GM12864 (cell line): ENCODE data around the gene GPR160.
A peak's percentile ranks its signal among the peaks of the same experiment; 100 is the strongest.
"Not testable (repeated sequence)": the region's sequence is repeated elsewhere in the genome, so short reads cannot be mapped to it uniquely, and the experiment has no call there.

Experiments used
- DNase-seq: peaks from one replicate; pipeline ENCODE4 v3.0.0-alpha.2; 2011; ENCODE audit warnings: low read depth
- H3K4me3 ChIP-seq: 2 replicates; pipeline ENCODE4 v1.5.1; 2011; ENCODE audit warnings: mild to moderate bottlenecking, low read depth, low read length, control low read depth
- CTCF ChIP-seq: IDR thresholded peaks from 2 replicates; pipeline ENCODE4 v1.5.1; 2011; ENCODE audit warnings: low read depth, mild to moderate bottlenecking, moderate library complexity, low read length, control low read depth, inconsistent platforms; ENCODE audit errors: missing control alignments

Gene GPR160

GRCh38 chr3:170012683-170013400, 25.0 kb upstream of the GPR160 start:
- TF ChIP-seq CTCF = no peak
- no peak overlapping the region for H3K4me3 ChIP-seq
- no peak for DNase-seq

GRCh38 chr3:170016057-170016456, 21.7 kb upstream of the GPR160 start:
- TF ChIP-seq CTCF = no peak
- DNase-seq = no peak
- no peak overlapping the region for H3K4me3 ChIP-seq

DNA sequence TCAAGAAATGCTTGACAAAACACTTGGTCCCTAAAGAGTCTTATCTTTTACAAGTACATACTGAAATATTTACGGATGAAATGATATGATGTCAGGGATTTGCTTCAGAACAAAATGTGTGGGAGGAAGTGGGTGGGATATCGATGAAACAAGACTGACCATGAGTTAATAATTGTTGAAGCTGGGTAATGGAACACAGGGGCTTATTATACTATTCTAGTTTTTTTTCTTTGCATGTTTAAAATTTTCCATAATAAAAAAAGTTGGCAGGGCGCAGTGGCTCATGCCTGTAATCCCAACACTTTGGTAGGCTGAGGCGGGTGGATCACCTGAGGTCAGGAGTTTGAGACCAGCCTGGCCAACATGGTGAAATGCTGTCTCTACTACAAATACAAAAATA, 18.5 kb upstream of the GPR160 start:
- DNase-seq, H3K4me3 ChIP-seq: not testable (repeated sequence)

- H3K4me3 ChIP-seq = no peak overlapping the region
- peak; percentile 11 for TF ChIP-seq CTCF
- no peak for DNase-seq
Measured at GRCh38 chr3:170021083-170021482, 16.7 kb upstream of the GPR160 start.

- DNase-seq = no peak
- TF ChIP-seq CTCF = no peak
- no peak overlapping the region for H3K4me3 ChIP-seq
Measured at GRCh38 chr3:170022336-170022735, 15.5 kb upstream of the GPR160 start.

GRCh38 chr3:170023165-170023564, 14.6 kb upstream of the GPR160 start:
- no peak for DNase-seq
- no peak overlapping the region for H3K4me3 ChIP-seq
- no peak for TF ChIP-seq CTCF

- no peak for TF ChIP-seq CTCF
- no peak for DNase-seq
- H3K4me3 ChIP-seq = no peak overlapping the region
Measured at GRCh38 chr3:170024581-170024980, 13.2 kb upstream of the GPR160 start.
